Upper lobe of left lung (tissue), 4 donors: ENCODE results near the gene SLC9A5.

Source experiments
- CTCF ChIP-seq, 6 experiments: fragments of 450-650 bp in 4 of 6; fragments of 200-600 bp in 2 of 6; sonication (generic) in 2 of 6; IDR thresholded peaks; one replicate each; pipeline ENCODE4 v1.5.1; 2016 to 2019; ENCODE audit warnings: antibody characterized with exemption in 6 of 6
- EP300 ChIP-seq, 4 donors: sonication (generic); formaldehyde crosslinking; IDR thresholded peaks; one replicate each; pipeline ENCODE4 v1.5.1; 2017; ENCODE audit warnings: antibody characterized with exemption in 4 of 4, control low read depth in 2 of 4
- POLR2A ChIP-seq, 4 donors: fragments of 450-650 bp; IDR thresholded peaks; one replicate each; pipeline ENCODE4 v1.5.1; 2016 to 2017; ENCODE audit warnings: antibody characterized with exemption in 4 of 4, mild to moderate bottlenecking in 2 of 4
- POLR2AphosphoS5 ChIP-seq, 2 donors: sonication (generic); formaldehyde crosslinking; IDR thresholded peaks; one replicate each; pipeline ENCODE4 v1.5.1; 2017; ENCODE audit warnings: antibody characterized with exemption in 2 of 2

GRCh38 chr16:67207249-67208091, 41.3 kb upstream of the SLC9A5 start:
- TF ChIP-seq CTCF (IDR thresholded peaks at IDR 0.05) = no peak
- TF ChIP-seq POLR2AphosphoS5 (IDR thresholded peaks at IDR 0.05) = no peak
- TF ChIP-seq POLR2A (IDR thresholded peaks at IDR 0.05) = no peak
- no peak for TF ChIP-seq EP300 (IDR thresholded peaks at IDR 0.05)
